ENCODE measurements around the gene ERBB4. TPM values are rescaled to one million over a fixed set of nuclear protein-coding genes. Genes with fewer than 3 reads are reported as not detected.

ERBB4 gene
- total RNA-seq, 1 experiment from 2014 or later = 0.04 TPM

DNA sequence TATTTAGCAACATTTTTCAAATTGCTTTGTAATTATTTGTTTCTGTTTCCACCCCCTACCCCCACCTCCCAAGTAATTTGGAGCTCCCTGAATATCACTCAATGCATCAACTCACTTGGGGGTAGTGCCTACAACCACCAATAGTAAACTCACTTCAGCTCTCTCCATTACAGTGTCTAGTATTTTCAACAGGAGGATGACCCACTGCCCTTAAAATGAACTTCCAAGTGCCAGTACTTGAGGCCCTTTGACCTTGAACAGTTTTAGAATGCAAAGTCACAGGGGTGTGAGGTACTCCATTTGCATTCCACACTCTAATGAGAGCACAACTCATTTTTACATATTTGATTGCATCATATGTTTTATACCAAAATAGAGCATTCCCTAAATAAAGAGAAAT is 523.0 kb downstream of the ERBB4 start:
- H3K4me1 Mint-ChIP-seq = peaks cover 4 to 5% of the 10 kb centered on the region in 2 experiments
- H3K36me3 Mint-ChIP-seq (ENCODE audit: insufficient read depth in 1 of 3, low read depth in 3 of 3) = no peaks in the 10 kb centered on the region
- H2AFZ ChIP-seq (ENCODE audit: low read length) = no peak overlapping the region
- H3K4me3 Mint-ChIP-seq = no peak overlapping the region
- H3K27me3 Mint-ChIP-seq (ENCODE audit: low read depth) = no peaks in the 10 kb centered on the region
- H4K20me1 ChIP-seq (ENCODE audit: control insufficient read depth, insufficient read depth, insufficient read length) = no peaks in the 10 kb centered on the region
- no peak overlapping the region for H3K9ac ChIP-seq (ENCODE audit: extremely low read depth, insufficient read length, low read length)
- H3K27ac ChIP-seq (ENCODE audit: insufficient read length, low read depth, low read length) = no peak overlapping the region
- no peaks in the 10 kb centered on the region for H3K23me2 ChIP-seq (ENCODE audit: insufficient read length, low read depth, low read length, poor library complexity, severe bottlenecking)
- no peak overlapping the region for H3K14ac ChIP-seq (ENCODE audit: insufficient read depth, low read length)
- H3K18ac ChIP-seq (ENCODE audit: insufficient read length, low read depth, low read length) = no peak overlapping the region
- no peaks in the 10 kb centered on the region; a peak in 1 of 5 replicates for H3K9me3 Mint-ChIP-seq
- no peaks in the 10 kb centered on the region for H3K79me1 ChIP-seq (ENCODE audit: insufficient read depth, low read depth, low read length, poor library complexity, severe bottlenecking)
- H3K79me2 ChIP-seq (ENCODE audit: insufficient read depth, low read length) = no peaks in the 10 kb centered on the region
- H3T11ph ChIP-seq (ENCODE audit: low read length) = no peak overlapping the region
- H3K56ac ChIP-seq (ENCODE audit: insufficient read length, low read depth, low read length) = no peak overlapping the region
- H3K23ac ChIP-seq (ENCODE audit: insufficient read length, low read depth, low read length) = no peak overlapping the region
- no peak overlapping the region for H2BK120ac ChIP-seq (ENCODE audit: low read depth, low read length, poor library complexity, severe bottlenecking)
- no peak overlapping the region for H2BK5ac ChIP-seq (ENCODE audit: insufficient read length, low read length)
- no peaks in the 10 kb centered on the region for H3K9me3 ChIP-seq (ENCODE audit: control insufficient read depth, low read depth, low read length)
- no peak overlapping the region for H2BK20ac ChIP-seq (ENCODE audit: low read depth, low read length, poor library complexity, severe bottlenecking)
- H4K8ac ChIP-seq (replicated peaks; ENCODE audit: insufficient read length, low read depth, low read length) = no peak overlapping the region
- H3K27me3 ChIP-seq (ENCODE audit: insufficient read depth, low read length) = no peaks in the 10 kb centered on the region
- H2AK5ac ChIP-seq (ENCODE audit: insufficient read length, low read length) = no peak overlapping the region
- no peak overlapping the region; a peak in 1 of 7 replicates for H3K27ac Mint-ChIP-seq
- H2BK15ac ChIP-seq (ENCODE audit: low read depth, low read length) = no peak overlapping the region
- no peak overlapping the region for H4K91ac ChIP-seq (ENCODE audit: insufficient read length, low read depth, low read length)
- H2BK12ac ChIP-seq (ENCODE audit: insufficient read length, low read depth, low read length) = no peak overlapping the region
- peaks cover 2% of the 10 kb centered on the region; the same call in 1 of the 2 replicates for H3K4me1 ChIP-seq (ENCODE audit: insufficient read depth, low read length)
- TF ChIP-seq, protein P1, sequence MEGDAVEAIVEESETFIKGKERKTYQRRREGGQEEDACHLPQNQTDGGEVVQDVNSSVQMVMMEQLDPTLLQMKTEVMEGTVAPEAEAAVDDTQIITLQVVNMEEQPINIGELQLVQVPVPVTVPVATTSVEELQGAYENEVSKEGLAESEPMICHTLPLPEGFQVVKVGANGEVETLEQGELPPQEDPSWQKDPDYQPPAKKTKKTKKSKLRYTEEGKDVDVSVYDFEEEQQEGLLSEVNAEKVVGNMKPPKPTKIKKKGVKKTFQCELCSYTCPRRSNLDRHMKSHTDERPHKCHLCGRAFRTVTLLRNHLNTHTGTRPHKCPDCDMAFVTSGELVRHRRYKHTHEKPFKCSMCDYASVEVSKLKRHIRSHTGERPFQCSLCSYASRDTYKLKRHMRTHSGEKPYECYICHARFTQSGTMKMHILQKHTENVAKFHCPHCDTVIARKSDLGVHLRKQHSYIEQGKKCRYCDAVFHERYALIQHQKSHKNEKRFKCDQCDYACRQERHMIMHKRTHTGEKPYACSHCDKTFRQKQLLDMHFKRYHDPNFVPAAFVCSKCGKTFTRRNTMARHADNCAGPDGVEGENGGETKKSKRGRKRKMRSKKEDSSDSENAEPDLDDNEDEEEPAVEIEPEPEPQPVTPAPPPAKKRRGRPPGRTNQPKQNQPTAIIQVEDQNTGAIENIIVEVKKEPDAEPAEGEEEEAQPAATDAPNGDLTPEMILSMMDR (conservative IDR thresholded peaks at IDR 0.05) = no peak
- no peak overlapping the region for H4K5ac ChIP-seq (ENCODE audit: insufficient read length, low read depth, low read length)
- no peak for DNase-seq
- no peak overlapping the region for H3K4ac ChIP-seq (ENCODE audit: low read depth, low read length)
- no peak overlapping the region for H3K4me2 ChIP-seq (ENCODE audit: insufficient read depth, insufficient read length, low read length)

Data from H9 (cell line).